BE2C (cell line): ENCODE measurements around the gene RUSC1.

Experiments
- DNase-seq: peaks from one replicate; pipeline ENCODE4 v3.0.0-alpha.2; 2020
- H3K27me3 ChIP-seq: fragments of 250-450 bp; sonication (Bioruptor Pico); 2 replicates; pipeline ENCODE4 v1.5.1; 2020; ENCODE audit warnings: mild to moderate bottlenecking
- H3K36me3 ChIP-seq: fragments of 250-450 bp; sonication (Bioruptor Pico); 2 replicates; pipeline ENCODE4 v1.5.1; 2020; ENCODE audit warnings: mild to moderate bottlenecking
- H3K4me1 ChIP-seq: fragments of 250-450 bp; sonication (Bioruptor Pico); 2 replicates; pipeline ENCODE4 v1.5.1; 2020
- H3K4me3 ChIP-seq: 2 replicates; pipeline ENCODE4 v1.5.1; 2011; ENCODE audit warnings: low read depth, low read length
- H3K9me3 ChIP-seq: fragments of 250-450 bp; sonication (Bioruptor Pico); 2 replicates; pipeline ENCODE4 v1.5.1; 2020
- TF ChIP-seq, protein P1 (sequence below): IDR thresholded peaks from 2 replicates; pipeline ENCODE4 v1.5.1; 2012; ENCODE audit warnings: mild to moderate bottlenecking, low read depth, low read length

RUSC1 gene

DNA sequence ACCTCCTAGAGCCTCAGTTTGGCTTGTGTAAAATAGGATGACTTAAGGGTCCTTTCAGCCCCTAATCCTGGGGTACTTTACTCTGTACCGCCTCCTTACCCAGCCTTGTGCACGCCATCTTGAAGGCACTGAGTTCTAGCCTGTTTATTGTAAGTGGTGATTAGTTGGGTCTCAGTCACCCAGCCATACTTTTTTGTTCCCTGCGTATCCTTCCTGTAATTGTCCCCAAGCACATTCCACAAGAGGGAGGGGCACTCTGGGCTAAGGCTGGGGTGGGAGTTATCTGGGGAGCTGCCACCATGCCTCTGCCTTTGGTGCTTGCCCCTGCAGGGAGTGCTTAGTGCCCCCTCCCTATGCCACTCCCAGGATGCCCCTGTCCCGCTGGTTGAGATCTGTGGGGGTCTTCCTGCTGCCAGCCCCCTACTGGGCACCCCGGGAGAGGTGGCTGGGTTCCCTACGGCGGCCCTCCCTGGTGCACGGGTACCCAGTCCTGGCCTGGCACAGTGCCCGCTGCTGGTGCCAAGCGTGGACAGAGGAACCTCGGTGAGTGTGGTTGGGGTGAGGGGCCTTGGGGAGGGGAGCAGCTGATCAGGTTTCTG is 11.2 kb upstream of the RUSC1 start:
- DNase-seq = no peak
- TF ChIP-seq, protein P1, sequence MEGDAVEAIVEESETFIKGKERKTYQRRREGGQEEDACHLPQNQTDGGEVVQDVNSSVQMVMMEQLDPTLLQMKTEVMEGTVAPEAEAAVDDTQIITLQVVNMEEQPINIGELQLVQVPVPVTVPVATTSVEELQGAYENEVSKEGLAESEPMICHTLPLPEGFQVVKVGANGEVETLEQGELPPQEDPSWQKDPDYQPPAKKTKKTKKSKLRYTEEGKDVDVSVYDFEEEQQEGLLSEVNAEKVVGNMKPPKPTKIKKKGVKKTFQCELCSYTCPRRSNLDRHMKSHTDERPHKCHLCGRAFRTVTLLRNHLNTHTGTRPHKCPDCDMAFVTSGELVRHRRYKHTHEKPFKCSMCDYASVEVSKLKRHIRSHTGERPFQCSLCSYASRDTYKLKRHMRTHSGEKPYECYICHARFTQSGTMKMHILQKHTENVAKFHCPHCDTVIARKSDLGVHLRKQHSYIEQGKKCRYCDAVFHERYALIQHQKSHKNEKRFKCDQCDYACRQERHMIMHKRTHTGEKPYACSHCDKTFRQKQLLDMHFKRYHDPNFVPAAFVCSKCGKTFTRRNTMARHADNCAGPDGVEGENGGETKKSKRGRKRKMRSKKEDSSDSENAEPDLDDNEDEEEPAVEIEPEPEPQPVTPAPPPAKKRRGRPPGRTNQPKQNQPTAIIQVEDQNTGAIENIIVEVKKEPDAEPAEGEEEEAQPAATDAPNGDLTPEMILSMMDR = no peak
- H3K36me3 ChIP-seq = peaks cover 20% of the 10 kb centered on the region

DNA sequence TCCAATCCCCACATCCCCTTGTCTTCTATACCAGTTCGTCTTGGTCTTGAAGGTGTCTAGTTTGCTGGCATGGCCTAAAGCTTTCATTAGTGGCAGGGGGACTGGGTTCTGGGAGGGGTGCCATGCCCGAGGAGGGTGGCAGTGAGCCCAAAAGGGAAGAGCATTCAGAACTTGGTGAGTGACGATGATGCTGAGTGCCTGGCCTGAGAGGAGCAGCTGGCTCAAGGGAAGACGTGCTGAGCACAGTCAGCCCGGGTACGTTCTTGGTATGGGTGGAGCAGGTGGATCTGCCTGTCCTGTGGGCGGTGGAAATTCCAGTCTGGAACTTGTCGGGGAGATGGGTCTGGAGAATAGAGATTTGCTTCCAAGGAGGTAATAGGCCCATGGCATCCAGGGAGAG is 7.4 kb upstream of the RUSC1 start:
- TF ChIP-seq, protein P1 = no peak
- no peak overlapping the region for H3K4me3 ChIP-seq
- no peaks in the 10 kb centered on the region for H3K4me1 ChIP-seq
- H3K9me3 ChIP-seq = no peaks in the 10 kb centered on the region
- no peaks in the 10 kb centered on the region for H3K27me3 ChIP-seq
- peaks cover 27% of the 10 kb centered on the region for H3K36me3 ChIP-seq
- no peak for DNase-seq

More for the DNA sequence above, 11.2 kb upstream of the RUSC1 start:
- H3K4me1 ChIP-seq = peaks cover 2% of the 10 kb centered on the region; the same call in 1 of the 2 replicates
- peak overlapping the region; percentile 93 for H3K4me3 ChIP-seq
- no peaks in the 10 kb centered on the region for H3K9me3 ChIP-seq
- no peaks in the 10 kb centered on the region for H3K27me3 ChIP-seq

DNA sequence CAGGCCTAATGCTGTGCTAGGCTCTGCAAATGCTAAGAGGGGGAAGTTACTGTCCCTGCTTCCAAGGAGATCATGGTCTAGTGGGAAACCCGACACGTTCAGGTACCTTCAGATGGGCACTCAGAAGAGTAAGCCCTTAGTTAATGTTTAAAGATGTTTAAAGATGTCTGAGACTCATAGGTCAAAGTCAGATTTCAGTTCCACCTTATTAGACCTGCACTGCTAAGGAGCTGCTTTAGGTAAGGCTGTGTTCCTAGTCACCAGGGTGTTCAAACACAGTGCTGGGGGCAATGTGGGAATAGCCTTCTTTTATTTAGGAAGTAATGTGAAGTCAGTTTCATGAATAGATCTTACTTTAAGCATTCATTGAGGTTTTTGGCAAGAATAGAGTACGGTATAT is 3.8 kb upstream of the RUSC1 start:
- peaks cover 4% of the 10 kb centered on the region; the same call in 1 of the 2 replicates for H3K4me1 ChIP-seq
- H3K4me3 ChIP-seq = no peak overlapping the region
- no peak for DNase-seq
- H3K9me3 ChIP-seq = no peaks in the 10 kb centered on the region
- TF ChIP-seq, protein P1 = no peak
- H3K27me3 ChIP-seq = no peaks in the 10 kb centered on the region
- peaks cover 18% of the 10 kb centered on the region for H3K36me3 ChIP-seq

DNA sequence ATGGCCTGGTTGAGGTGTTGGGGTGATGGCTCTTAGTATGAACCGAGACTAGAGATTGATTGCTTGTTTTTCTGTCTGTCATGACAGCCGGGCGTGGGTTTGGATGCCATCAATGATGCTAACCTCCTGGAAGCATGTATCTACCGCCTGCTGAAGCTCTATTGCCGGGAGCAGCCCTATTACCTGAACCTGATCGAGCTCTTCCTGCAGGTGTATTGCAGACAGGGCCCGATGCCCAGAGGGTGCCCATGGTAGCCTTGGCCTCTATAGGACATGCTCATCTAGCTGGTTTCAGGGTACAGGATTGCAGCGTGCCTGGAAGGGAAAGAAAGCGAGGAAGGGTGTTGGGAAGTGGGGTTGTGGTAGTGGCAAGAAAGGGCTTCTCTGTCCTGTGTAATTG is 2.6 kb upstream of the RUSC1 start:
- Histone ChIP-seq H3K36me3 (peaks cover 11% of the 10 kb centered on the region), H3K27me3 (no peaks in the 10 kb centered on the region), H3K4me1 (peaks cover 7% of the 10 kb centered on the region), H3K4me3 (no peak overlapping the region), H3K9me3 (no peaks in the 10 kb centered on the region)
- DNase-seq = no peak
- TF ChIP-seq, protein P1 = no peak

DNA sequence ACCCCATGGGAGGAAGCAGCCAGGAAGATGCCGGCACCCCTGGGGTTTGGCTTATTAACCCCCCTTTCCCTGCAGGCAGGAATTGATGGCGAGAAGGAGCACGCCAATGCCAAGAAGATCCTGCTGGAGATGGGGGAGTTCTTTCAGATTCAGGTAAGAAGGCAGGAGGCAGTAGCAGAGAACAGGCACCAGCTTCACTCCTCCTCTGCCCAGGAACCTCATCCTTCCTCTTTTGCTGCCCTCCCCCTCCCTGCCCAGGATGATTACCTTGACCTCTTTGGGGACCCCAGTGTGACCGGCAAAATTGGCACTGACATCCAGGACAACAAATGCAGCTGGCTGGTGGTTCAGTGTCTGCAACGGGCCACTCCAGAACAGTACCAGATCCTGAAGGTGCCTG is 1.2 kb upstream of the RUSC1 start:
- TF ChIP-seq, protein P1 = no peak
- H3K4me1 ChIP-seq = peaks cover 7% of the 10 kb centered on the region
- no peak for DNase-seq
- H3K9me3 ChIP-seq = no peaks in the 10 kb centered on the region
- peaks cover 6% of the 10 kb centered on the region for H3K36me3 ChIP-seq
- H3K4me3 ChIP-seq = no peak overlapping the region
- no peaks in the 10 kb centered on the region for H3K27me3 ChIP-seq

DNA sequence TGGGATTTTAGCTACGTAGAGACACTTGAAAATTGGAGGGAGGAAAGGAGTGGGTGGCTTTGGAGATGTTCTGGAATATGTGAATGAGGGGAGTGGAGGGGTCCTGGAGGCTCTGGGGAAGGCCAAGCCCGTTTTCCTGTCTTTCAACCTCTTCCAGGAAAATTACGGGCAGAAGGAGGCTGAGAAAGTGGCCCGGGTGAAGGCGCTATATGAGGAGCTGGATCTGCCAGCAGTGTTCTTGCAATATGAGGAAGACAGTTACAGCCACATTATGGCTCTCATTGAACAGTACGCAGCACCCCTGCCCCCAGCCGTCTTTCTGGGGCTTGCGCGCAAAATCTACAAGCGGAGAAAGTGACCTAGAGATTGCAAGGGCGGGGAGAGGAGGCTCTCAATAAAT is 442 bp upstream of the RUSC1 start:
- H3K9me3 ChIP-seq = no peaks in the 10 kb centered on the region
- H3K27me3 ChIP-seq = no peaks in the 10 kb centered on the region
- peaks cover 7% of the 10 kb centered on the region for H3K4me1 ChIP-seq
- H3K4me3 ChIP-seq = peak overlapping the region; percentile 69
- peaks cover under 1% of the 10 kb centered on the region for H3K36me3 ChIP-seq
- TF ChIP-seq, protein P1 = no peak
- DNase-seq = no peak
